Lung (tissue), 12 donors: ENCODE data around the gene AP3D1. TPM values are rescaled to one million over a fixed set of nuclear protein-coding genes. Genes with fewer than 3 reads are reported as not detected.

Experiments
- ATAC-seq: fragments of 200-7000 bp; cut with Tn5 transposase; one replicate; pipeline ENCODE4 v1.9.1; 2020; ENCODE audit warnings: moderate number of reproducible peaks; ENCODE audit not compliant: insufficient read depth, low FRiP score
- DNase-seq, 3 donors: peaks; one replicate each; pipeline ENCODE4 v3.0.0-alpha.2; 2013 to 2017
- H3K27ac ChIP-seq, 2 donors: one replicate each; pipeline ENCODE4 v1.5.1; 2013; ENCODE audit warnings: mild to moderate bottlenecking in 2 of 2, moderate library complexity in 2 of 2, control low read depth in 1 of 2, inconsistent platforms in 1 of 2, low read depth in 1 of 2, low read length in 1 of 2
- H3K27me3 ChIP-seq, 3 donors: one replicate each; pipeline ENCODE4 v1.5.1; 2013; ENCODE audit warnings: low read length in 2 of 3; ENCODE audit not compliant: control insufficient read depth in 3 of 3, insufficient read depth in 3 of 3
- H3K36me3 ChIP-seq, 4 donors: one replicate each; pipeline ENCODE4 v1.5.1; 2013; ENCODE audit warnings: low read length in 4 of 4, mild to moderate bottlenecking in 1 of 4, moderate library complexity in 1 of 4; ENCODE audit not compliant: control insufficient read depth in 4 of 4, insufficient read depth in 4 of 4
- H3K4me1 ChIP-seq, 5 donors: one replicate each; pipeline ENCODE4 v1.5.1; 2013; ENCODE audit warnings: low read length in 5 of 5, mild to moderate bottlenecking in 2 of 5, moderate library complexity in 1 of 5; ENCODE audit not compliant: control insufficient read depth in 5 of 5, insufficient read depth in 5 of 5
- H3K4me3 ChIP-seq: one replicate; pipeline ENCODE4 v1.5.1; 2013; ENCODE audit warnings: mild to moderate bottlenecking, control low read depth, moderate library complexity
- H3K9ac ChIP-seq, 2 donors: one replicate each; pipeline ENCODE4 v1.5.1; 2013; ENCODE audit warnings: low read length in 2 of 2, control low read depth in 1 of 2; ENCODE audit not compliant: insufficient read depth in 1 of 2
- H3K9me3 ChIP-seq, 4 donors: one replicate each; pipeline ENCODE4 v1.5.1; 2013; ENCODE audit warnings: low read length in 3 of 4, mild to moderate bottlenecking in 1 of 4, moderate library complexity in 1 of 4; ENCODE audit not compliant: control insufficient read depth in 4 of 4, insufficient read depth in 3 of 4
- WGBS, 2 donors: extraction: QIAGEN DNeasy Blood & Tissue Kit; methylation state at CpG; one replicate each; pipeline ENCODE4 v1.1.7; 2013; 5-methylcytosine and 5-hydroxymethylcytosine counted together
- polyA plus RNA-seq, 2 donors: library from polyadenylated mRNA; stranded (reverse); fragments of 200-250 nt; gene quantifications; one replicate each; pipeline ENCODE4 v1.2.1, GENCODE V29; 2013
- total RNA-seq, 2 donors: library from RNA; depleted of rRNA in 1 of 2; stranded (reverse); fragments of >200 nt in 1 of 2; gene quantifications; one replicate each; pipeline ENCODE4 v1.2.1, GENCODE V29; 2014 to 2021
- TF ChIP-seq, protein P1 (sequence below): IDR thresholded peaks from 2 replicates; pipeline ENCODE4 v1.5.1; 2012; ENCODE audit warnings: mild to moderate bottlenecking; ENCODE audit errors: control extremely low read depth, extremely low read depth
- donor health status: control.
- donor health status: control.
- donor health status: Bipolar disorder and iron deficiency.
- donor health status: healthy.
- donor health status: DM: yes; HTN: yes; CAD: no.

AP3D1 gene
- total and polyA plus RNA-seq, 4 donors, result 55.3 to 144 (median 85.4) TPM

DNA sequence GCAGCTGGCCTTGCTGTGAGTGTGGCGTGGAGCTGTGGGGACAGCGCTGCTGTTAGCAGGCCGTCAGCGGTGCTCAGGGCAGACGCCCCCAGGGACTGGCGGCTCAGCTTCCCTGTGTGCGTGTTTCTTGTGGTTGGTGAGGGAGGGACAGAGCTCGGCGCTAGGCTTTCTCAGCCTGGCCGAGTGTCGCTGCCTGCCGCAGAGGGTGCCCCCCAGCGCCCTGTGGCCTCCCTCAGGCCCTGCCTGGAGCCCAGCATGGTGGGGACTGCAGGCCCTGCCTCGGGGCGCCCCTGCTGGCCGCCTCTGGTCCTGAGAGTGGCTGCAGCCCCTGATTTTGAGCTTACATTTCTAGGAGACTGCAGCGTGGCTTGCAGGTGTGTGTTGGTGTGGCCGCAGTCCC lies 47.8 kb upstream of the AP3D1 start:
- 75 to 83% methylated on average over 18 of the region's 18 CpGs for WGBS, 2 donors
- H3K4me1 ChIP-seq, result no peaks in the 10 kb centered on the region
- no peaks in the 10 kb centered on the region for H3K27me3 ChIP-seq
- H3K9me3 ChIP-seq, result no peaks in the 10 kb centered on the region
- DNase-seq (no peak), ATAC-seq (no peak)
- no peak overlapping the region for H3K9ac ChIP-seq
- peaks cover 0 to 57% (median 13%) of the 10 kb centered on the region in 4 donors for H3K36me3 ChIP-seq
- TF ChIP-seq, protein P1, sequence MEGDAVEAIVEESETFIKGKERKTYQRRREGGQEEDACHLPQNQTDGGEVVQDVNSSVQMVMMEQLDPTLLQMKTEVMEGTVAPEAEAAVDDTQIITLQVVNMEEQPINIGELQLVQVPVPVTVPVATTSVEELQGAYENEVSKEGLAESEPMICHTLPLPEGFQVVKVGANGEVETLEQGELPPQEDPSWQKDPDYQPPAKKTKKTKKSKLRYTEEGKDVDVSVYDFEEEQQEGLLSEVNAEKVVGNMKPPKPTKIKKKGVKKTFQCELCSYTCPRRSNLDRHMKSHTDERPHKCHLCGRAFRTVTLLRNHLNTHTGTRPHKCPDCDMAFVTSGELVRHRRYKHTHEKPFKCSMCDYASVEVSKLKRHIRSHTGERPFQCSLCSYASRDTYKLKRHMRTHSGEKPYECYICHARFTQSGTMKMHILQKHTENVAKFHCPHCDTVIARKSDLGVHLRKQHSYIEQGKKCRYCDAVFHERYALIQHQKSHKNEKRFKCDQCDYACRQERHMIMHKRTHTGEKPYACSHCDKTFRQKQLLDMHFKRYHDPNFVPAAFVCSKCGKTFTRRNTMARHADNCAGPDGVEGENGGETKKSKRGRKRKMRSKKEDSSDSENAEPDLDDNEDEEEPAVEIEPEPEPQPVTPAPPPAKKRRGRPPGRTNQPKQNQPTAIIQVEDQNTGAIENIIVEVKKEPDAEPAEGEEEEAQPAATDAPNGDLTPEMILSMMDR, result no peak
- H3K27ac ChIP-seq, result no peak overlapping the region
- no peak overlapping the region for H3K4me3 ChIP-seq

DNA sequence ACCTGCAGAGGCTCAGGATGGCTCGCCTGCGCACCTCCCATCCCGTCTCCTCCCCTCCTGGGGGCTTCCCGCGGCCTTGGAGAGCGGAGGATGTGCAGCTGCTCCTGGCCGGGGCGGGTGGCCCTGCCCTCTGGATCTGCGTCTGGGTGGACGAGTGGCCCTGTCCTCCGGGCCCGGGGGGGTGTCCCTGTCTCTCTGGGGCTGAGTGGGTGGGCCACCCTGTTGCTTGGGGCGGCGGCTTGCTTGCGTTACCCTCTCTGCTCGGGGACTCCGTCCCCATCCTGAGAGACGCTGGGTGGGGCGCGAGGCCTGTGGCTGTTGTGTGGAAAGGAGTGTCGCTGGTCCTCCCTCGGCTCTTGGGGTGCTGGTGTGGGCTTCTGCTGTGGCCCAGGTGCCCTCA lies 47.0 kb upstream of the AP3D1 start:
- WGBS, 2 donors, result 85 to 94% methylated on average over 11 to 22 of the region's 22 CpGs
- no peaks in the 10 kb centered on the region for H3K4me1 ChIP-seq
- TF ChIP-seq, protein P1, result no peak
- H3K36me3 ChIP-seq, result peaks cover 0 to 59% (median 16%) of the 10 kb centered on the region in 4 donors
- ATAC-seq, result no peak
- no peak overlapping the region for H3K4me3 ChIP-seq
- H3K27me3 ChIP-seq, result no peaks in the 10 kb centered on the region
- H3K9me3 ChIP-seq, result no peaks in the 10 kb centered on the region
- no peak overlapping the region for H3K27ac ChIP-seq
- no peak for DNase-seq
- no peak overlapping the region for H3K9ac ChIP-seq

DNA sequence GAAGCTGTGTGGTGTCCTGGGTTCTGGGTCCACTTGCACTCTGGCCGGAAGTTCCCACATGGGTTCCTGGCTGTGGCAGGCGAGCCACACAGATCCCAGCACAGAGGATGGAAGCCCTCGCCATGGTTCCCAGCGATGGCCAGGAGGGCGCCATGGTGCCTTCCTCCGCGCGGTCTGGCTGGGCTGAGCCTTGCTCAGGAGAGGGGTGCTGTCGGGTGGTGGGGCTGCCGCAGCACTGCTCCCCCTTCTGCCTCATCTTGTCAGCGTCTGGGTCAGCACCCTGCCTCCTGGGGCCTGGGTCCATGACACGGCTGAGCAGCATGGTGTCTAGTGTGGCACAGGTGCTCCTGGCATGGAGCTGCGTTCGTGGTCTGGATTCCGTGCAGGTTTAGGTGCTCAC lies 45.9 kb upstream of the AP3D1 start:
- DNase-seq (no peak), ATAC-seq (no peak)
- 94 to 95% methylated on average over 15 of the region's 15 CpGs for WGBS, 2 donors
- no peak overlapping the region for H3K4me3 ChIP-seq
- H3K4me1 ChIP-seq, result no peaks in the 10 kb centered on the region
- no peak overlapping the region for H3K27ac ChIP-seq
- H3K9ac ChIP-seq, result no peak overlapping the region
- H3K9me3 ChIP-seq, result no peaks in the 10 kb centered on the region
- H3K36me3 ChIP-seq, result peaks cover 0 to 62% (median 17%) of the 10 kb centered on the region in 4 donors
- no peaks in the 10 kb centered on the region for H3K27me3 ChIP-seq
- TF ChIP-seq, protein P1, result no peak

DNA sequence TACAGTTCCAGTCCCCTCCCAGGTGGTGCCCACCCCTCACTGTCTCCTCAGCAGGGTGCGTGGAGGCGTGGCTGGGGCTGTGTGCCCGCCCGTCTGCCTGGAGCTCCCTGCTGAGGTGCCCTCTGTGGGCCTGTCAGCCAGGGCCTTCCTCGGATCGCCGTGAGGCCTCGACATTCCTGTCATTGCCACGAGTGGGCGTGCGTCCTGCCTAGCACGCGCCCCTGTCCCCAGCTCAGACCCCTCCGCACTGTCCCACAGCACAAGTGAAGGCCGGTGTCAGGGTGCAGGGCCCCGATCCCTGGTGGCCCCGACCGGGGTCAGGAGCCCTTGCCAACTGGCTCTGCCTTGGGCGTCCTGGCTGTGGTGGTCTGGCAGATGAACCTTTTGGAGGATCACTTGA lies 44.5 kb upstream of the AP3D1 start:
- H3K4me1 ChIP-seq, result no peaks in the 10 kb centered on the region
- H3K27ac ChIP-seq, result no peak overlapping the region
- 95 to 97% methylated on average over 18 to 19 of the region's 19 CpGs for whole genome bisulfite sequencing, 2 donors
- H3K9me3 ChIP-seq, result no peaks in the 10 kb centered on the region
- TF ChIP-seq, protein P1, result no peak
- H3K27me3 ChIP-seq, result no peaks in the 10 kb centered on the region
- H3K9ac ChIP-seq, result no peak overlapping the region
- H3K4me3 ChIP-seq, result no peak overlapping the region
- DNase-seq (no peak), ATAC-seq (no peak)
- H3K36me3 ChIP-seq, result peaks cover 0 to 66% (median 22%) of the 10 kb centered on the region in 4 donors
